Gastrocnemius medialis (tissue), 4 donors: ENCODE data around the gene ZNF880.
"Not testable (repeated sequence)": the region's sequence is repeated elsewhere in the genome, so short reads cannot be mapped to it uniquely, and the experiment has no call there.

Experiments used
- POLR2A ChIP-seq, 2 donors: fragments of 450-650 bp; IDR thresholded peaks; one replicate each; pipeline ENCODE4 v1.6.1; 2017; ENCODE audit warnings: antibody characterized with exemption in 2 of 2, mild to moderate bottlenecking in 2 of 2, moderate library complexity in 2 of 2
- TF ChIP-seq, protein P1 (sequence below), 5 experiments: fragments of 450-650 bp in 3 of 5; fragments of 200-600 bp in 2 of 5; sonication (generic) in 2 of 5; IDR thresholded peaks in 4 of 5; conservative IDR thresholded peaks in 1 of 5; 1 replicate in 4 of 5; 2 replicates in 1 of 5; pipeline ENCODE4 v1.5.1; 2016 to 2019; ENCODE audit warnings: antibody characterized with exemption in 5 of 5, mild to moderate bottlenecking in 3 of 5, moderate library complexity in 3 of 5

DNA sequence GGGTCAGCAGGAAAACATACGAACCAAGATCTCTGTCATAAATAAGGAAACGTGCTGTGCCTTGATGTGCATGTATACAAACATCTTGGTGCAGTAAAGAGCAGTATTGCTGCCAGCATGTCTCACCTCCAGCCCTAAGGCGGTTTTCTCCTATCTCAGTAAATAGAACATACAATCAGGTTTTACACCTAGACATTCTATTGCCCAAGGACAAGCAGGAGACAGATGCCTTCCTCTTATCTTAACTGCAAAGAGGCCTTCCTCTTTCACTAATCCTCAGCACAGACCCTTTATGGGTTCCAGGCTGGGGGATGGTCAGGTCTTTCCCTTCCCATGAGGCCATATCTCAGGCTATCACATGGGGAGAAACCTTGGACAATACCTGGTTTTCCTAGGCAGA is 30.7 kb upstream of the ZNF880 start:
- TF ChIP-seq, protein P1, sequence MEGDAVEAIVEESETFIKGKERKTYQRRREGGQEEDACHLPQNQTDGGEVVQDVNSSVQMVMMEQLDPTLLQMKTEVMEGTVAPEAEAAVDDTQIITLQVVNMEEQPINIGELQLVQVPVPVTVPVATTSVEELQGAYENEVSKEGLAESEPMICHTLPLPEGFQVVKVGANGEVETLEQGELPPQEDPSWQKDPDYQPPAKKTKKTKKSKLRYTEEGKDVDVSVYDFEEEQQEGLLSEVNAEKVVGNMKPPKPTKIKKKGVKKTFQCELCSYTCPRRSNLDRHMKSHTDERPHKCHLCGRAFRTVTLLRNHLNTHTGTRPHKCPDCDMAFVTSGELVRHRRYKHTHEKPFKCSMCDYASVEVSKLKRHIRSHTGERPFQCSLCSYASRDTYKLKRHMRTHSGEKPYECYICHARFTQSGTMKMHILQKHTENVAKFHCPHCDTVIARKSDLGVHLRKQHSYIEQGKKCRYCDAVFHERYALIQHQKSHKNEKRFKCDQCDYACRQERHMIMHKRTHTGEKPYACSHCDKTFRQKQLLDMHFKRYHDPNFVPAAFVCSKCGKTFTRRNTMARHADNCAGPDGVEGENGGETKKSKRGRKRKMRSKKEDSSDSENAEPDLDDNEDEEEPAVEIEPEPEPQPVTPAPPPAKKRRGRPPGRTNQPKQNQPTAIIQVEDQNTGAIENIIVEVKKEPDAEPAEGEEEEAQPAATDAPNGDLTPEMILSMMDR (IDR thresholded peaks at IDR 0.05 in 4 of 5, conservative IDR thresholded peaks at IDR 0.05 in 1 of 5) = not testable (repeated sequence)
- not testable (repeated sequence) for TF ChIP-seq POLR2A (IDR thresholded peaks at IDR 0.05)
